Stimulated activated CD4-positive, alpha-beta T cell treated with anti-CD3 and anti-CD28 coated beads, Interleukin-2, amount 100 ng/mL, for 24 hours (primary cell): ENCODE data around the gene ZMYND8.
"Not testable (repeated sequence)": the region's sequence is repeated elsewhere in the genome, so short reads cannot be mapped to it uniquely, and the experiment has no call there.

Experiments used
- DNase-seq, 2 donors: peaks; one replicate each; pipeline ENCODE4 v3.0.0-alpha.2; 2020

The ZMYND8 gene

DNA sequence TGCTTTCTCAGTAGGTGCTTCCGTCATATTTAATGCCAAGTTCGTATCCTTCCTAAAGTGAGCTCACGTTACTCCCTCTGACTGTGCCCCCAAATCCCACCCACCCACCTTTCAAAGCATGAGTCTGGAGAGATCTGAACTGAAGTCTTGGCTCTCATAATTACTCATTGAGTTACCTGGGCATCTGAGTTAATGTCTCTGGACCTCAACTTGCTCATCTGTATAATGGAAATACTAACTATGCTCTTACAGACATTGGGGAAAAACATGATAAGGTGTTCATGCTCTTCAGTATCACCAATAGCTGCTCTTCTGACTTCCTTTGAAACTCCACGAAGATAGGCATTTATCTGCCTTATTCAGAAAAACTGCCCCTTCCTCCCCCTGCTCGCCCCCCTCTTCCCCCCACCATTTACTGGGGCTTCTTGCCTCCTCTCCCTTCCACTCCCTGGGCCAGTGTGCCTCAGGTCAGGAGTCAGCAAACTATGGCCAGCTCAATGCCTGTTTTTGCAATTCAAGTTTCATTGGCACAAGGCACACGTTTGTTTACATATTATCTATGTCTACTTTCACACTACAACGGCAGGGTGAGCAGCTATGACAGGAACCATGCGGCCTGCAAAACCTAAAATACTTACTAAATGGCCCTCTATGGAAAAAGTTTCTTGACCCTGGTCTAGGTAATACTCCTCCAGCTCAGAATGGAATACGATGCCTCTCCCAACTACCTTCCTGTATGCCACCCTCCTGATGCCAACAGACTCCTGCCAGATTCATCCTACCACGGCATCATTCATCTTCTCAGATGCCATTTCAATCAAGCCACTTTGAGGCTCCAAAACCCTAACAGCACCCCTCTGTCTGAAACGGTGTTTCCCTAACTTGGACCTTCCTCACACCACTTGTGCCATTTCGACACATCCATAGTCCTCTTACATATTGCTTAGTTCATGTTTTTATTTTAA lies 138.7 kb downstream of the ZMYND8 start:
- no peak for DNase-seq

DNA sequence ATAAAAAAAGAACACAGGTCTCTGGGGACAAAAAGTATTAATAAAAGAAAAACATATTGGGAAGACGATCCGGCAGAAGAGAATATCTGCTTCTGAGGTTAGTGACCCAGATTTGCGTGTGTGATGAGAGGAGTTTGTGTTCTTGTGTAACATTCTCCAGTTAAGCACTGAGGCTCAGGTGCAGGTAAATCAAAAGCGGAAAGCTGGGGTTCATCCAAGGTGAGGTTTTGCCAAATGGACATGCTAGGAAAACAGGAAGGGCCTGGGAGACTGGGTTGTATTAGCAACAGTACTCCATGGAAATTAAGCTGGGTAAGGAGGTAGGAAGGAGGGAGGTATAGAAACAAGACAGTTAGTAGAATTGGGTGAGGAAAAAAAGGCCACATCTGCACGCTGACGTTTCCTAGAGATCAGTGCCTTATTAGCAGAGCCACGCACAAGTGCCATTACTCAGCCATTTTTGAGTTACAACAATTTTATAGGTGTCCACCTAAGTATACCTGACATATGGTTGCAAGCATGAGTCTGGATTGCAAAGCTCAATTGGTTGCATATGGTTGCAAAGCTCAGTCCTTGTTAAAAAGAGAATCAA lies 139.6 kb downstream of the ZMYND8 start:
- no peak for DNase-seq

DNA sequence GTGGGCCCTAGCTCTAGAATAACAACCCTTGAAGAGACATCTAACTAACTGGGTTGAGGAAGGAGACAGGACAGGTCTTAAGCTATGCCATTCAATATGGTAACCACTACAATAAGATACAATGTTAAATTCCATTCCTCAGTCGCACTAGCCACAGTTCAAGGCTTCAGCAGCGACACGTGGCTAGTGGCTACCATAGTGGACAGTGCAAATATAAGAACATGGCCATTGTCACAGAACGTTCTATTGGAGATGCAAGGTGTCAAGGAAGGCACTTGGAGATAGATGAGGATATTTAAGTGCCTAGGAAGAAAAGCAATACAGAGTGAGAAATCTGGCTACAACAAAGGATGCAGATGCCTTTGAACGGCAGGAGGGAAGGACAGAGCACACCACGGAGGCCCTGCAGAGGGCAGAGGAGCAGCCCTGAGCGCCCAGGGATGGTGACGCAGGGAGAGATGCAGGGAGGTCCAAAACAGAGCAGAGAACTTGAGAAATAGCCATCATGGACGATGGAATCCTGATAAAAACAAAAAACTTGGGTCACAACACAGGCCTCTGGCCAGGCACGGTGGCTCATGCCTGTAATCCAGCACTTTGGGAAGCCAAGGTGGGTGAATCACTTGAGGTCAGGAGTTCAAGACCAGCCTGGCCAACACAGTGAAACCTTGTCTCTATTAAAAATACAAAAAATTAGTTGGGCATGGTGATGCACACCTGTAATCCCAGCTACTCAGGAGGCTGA lies 140.7 kb downstream of the ZMYND8 start:
- DNase-seq = no peak

GRCh38 chr20:47213966-47214365 lies 142.5 kb downstream of the ZMYND8 start:
- DNase-seq = no peak

DNA sequence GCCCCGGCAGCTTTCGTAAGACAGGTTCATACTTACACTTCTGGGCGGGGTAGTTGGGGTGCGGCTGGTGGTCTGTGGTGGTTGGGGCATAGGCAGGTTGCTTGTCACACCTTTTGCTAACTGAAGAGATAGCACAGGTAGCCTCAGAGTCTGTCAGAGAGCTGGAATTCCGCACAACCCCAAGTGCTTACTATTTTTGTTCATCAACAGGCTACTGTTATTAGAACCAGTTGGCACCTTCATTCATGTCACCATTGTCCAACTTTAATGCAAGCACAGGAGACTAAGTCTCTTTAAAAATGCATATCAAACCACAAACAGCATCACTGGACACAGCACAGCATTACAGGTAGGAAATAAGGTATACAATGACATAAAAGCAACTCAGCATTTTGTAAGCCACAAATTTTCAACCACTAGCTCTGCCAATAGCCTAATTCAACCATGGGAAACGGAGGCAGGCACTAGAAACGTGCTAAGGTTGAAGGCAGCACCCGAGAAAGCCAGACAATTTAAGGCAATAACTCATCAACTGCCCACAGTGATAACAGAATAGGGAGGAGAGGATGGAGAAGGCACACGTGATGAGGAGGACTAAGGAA lies 143.8 kb downstream of the ZMYND8 start:
- no peak for DNase-seq

GRCh38 chr20:47211036-47211435 lies 145.5 kb downstream of the ZMYND8 start:
- DNase-seq = no peak

DNA sequence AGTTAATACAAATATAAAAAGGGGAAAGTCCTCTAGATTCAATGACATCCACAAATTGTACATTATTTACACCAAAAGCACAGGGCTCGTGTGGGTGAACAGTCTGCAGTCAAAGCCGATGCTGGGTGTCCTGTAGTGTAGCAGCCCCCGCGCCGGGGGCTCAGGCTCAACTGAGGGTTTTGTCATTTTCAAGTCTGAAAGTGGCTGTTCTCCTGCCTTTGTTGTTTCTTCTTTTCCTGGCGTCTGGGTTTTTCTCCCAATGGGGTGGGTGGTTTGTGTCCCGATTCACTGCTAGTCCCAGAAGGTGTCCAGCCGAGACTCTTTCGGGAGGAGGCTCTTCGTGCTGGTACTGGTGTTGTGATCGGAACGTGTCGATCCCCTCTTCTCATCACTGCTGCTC lies 146.0 kb downstream of the ZMYND8 start:
- no peak for DNase-seq

DNA sequence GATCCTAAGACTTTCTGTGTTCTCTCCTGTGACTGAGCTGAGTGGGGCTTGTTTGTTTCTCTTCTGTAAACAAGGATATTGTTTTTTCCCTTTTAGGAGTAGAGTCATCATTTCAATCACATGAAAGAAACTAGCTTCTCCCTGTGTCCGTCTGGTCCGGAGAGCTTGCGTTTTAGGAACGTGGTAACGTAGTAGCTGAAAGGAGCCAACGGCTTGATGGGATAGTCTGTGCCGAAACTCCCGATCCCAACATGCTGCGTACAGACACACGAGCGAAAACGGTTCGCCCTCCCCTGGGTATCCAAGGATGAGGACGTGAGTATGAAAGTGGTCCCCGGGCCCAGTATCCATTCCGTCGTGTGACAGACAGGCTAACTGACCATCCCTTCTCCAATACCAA lies 146.5 kb downstream of the ZMYND8 start:
- DNase-seq = no peak

DNA sequence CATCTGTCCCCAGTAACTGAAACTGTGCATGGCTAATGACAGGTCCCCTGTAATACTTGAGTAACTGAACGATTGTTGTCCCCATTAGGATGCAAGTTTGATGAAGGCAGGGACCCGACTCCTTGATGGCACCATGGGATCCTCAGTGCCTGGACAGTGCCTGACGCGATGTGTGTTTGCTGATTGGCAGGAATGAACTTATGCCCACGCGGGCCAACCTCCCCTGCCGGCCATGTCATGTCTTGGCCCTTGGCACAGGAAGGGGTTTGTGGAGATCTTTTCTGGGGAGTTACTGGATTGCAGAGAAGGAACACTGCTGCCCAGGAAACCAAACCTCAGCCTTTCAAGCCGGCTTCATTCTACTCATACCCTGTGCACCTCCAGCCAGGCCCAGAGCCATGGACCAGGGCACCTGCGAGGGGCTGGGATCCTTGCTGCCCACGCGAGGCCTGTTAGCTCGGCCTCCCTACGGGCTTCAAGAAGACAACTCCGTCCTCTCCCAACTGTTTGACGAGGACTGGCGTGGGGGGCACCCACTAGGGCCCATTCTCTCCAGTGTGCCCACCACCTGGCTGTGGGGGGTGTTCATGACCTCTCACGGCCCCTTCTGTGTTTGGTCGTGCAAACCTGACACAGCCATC lies 147.8 kb downstream of the ZMYND8 start:
- DNase-seq = no peak

DNA sequence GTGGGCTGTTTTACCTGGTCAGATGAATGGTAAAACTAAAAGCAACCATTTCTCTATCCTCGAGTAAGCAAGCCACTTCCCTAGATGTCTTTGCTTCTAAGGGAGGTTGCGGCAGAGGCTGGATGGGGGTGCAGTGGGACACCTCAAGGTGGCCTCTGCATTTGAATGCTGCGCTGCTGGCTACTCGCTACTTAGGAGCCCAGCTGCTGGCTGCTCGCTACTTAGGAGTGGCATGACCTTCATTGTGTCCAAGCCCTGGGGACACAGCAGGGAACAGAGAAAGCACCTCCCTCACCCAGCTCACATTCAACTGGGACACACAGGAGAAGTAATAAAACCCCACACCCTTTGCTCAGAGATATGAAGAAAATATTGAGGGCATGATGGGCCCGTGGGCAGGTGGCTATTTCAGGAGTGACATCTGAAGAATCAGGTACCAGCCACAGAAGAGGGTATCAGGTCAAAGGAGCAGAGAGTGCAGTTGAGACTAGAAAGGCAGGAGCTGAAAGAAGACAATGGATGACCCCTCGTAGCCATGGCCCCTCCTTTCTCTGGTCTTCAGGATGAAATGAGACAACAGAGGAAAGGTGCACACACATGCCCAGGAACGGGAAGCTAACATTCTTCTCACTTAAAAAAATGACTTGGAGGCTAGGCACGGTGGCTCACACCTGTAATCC lies 149.4 kb downstream of the ZMYND8 start:
- no peak for DNase-seq

- not testable (repeated sequence) for DNase-seq
Observed at GRCh38 chr20:47206552-47206951, 149.9 kb downstream of the ZMYND8 start.

DNA sequence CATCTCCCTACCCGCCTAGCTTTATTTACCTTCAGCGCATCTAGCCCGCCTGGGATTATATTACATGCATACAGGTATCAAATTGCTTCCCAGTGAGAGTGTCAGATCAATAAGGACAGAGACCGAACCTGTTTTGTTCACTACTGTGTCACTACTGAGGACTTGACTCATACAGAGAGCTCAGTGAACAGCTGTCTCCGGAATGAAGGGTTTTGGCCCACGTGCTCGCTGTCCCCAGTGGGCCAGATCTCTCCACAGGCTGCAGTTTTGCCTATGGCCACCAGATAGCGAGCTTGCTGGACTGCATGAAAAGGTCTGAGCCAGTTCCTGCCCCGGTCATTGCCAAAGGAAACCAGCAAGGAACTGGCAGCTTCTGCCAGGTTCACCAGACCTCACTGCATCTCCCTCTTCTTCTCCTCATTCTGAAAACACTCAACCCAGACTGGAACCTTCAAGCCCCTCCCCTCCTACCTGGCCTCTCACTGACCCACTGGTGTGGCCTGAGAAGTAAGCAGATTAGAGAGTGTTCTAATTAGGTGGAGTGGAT lies 150.8 kb downstream of the ZMYND8 start:
- peak in 1 of 2 donors; percentile 7 for DNase-seq

- DNase-seq = not testable (repeated sequence)
Observed at GRCh38 chr20:47204850-47205122, 151.7 kb downstream of the ZMYND8 start.

DNA sequence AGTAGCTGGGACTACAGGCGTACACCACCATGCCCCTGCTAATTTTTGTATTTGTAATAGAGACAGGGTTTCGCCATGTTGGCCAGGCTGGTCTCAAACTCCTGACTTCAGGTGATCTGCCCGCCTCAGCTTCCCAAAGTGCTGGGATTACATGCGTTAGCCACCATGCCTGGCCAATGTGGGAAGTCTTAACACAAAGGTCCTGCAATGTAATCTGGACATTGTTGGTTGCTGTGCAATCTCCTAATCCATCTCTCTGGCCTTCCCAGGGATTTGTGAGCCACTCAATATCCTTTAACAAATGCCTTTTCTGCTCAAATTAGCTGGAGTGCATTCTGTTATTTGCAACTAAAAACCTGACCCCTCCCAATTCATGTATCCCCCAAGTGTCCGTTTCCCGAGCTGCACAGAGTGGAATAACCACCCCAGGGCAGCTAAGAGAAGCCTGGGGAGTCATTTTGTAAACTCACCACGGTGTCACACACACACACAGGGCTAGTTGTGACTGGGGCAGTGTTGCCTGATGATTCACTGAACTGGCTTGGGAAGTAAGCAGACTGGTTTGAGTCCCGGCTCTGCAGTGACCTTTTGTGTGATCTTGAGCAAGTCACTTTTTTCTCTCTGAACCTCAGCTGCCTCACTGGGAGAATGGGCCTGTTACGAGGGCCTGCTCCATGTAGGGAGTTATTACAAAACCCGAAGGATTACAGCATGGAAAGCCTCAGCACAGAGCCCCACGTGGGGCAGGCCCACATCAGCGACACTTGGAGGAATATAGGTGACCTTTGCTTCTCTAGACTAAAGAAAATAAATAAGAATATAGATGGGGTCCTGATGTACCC lies 152.3 kb downstream of the ZMYND8 start:
- DNase-seq = no peak

DNA sequence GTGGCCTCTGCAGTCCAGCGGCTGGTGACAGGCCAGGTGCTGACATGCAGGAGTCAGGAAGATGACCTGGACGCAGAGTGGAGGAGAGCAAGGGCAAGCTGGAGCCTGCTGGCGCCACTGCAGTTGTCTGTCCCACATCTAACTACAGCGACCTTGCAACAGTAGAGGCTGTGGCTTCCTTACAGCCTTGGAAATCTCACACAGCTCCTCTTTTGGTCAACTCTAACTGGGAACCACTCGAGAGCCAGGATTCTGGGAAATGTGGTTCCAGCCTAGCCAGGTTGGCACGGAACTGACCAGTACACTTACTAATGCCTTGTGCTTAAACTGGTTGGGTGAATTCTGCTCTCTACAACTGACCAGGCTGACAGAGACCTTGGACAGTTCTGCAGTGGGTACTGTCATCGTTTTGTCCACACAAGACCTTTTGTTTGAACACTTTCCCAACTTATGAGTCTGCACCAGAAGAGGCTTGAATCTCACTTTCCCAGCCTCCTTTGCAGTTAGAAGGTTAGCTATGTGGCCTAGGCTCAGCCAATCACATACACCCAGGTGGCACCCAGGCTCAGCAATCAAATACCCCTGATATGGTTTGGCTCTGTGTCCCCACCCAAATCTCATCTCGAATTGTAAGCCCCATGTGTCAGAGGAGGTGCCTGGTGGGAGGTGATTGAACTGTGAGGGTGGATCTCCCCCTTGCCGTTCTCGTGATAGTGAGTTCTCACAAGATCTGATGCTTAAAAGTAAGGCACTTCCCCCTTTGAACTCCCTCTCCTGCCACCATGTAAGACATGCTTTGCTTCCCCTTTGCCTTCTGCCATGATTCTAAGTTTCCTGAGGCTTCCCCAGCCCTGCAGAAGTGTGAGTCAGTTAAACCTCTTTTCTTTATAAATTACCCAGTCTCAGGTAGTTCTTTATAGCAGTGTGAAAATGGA lies 153.5 kb downstream of the ZMYND8 start:
- DNase-seq = no peak

DNA sequence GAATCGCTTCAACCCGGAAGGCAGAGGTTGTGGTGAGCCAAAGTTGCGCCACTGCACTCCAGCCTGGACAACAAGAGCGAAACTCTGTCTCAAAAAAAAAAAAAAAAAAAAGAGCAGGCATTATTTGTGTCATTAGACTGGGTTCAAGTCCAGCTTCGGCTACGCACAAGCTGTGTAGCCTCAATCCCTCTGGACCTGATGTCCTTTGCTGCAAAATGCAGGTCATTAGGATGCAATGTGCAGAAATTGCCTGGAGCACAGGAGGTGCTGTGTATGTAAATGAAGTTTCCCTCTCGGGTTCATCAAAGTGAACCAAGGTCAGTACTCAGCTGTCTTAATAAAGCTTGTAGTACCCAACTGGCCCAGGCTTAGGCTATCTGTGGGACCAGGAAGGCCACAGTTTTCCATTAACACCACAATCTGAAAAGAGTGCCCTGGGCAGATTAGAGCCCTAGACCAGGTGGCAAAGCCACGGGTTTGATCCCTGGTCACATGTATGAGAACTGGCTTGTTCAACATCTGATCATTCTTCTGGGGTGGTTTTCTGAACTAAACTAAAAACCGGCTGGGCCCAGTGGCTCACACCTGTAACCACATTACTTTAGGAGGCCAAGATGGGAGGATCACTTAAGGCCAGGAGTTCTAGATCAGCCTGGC lies 155.3 kb downstream of the ZMYND8 start:
- no peak for DNase-seq

- DNase-seq = no peak
Observed at GRCh38 chr20:47198996-47199552, 157.4 kb downstream of the ZMYND8 start.

DNA sequence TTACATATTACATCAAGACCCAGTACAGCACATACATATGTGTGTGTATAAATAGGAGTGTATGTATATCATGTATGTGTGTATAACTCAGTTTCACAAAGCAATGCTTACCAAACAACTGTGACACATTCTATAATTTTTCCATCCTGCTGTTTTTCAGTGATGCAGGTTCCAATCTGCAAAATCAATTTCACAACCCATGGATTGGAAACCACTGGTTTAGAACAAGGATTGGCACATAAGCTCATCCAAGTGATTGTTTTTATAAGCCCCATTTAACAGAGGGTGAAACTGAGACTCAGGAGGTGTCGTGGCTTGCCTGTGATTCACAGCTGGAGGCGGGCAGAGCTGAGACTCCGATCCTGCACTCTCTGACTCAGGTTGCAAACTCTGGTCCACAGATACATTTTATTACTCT lies 158.2 kb downstream of the ZMYND8 start:
- DNase-seq = peak; percentile 53 to 62
